ENCODE results near the gene PSMG4. TPM values are rescaled to one million over a fixed set of nuclear protein-coding genes. Genes with fewer than 3 reads are reported as not detected.

PSMG4 gene
- total and polyA plus RNA-seq, 2 of the 8 experiments (the other 6 are each of a cell fraction or from before 2014, with no cell fraction given) = 40.6 to 113 TPM

DNA sequence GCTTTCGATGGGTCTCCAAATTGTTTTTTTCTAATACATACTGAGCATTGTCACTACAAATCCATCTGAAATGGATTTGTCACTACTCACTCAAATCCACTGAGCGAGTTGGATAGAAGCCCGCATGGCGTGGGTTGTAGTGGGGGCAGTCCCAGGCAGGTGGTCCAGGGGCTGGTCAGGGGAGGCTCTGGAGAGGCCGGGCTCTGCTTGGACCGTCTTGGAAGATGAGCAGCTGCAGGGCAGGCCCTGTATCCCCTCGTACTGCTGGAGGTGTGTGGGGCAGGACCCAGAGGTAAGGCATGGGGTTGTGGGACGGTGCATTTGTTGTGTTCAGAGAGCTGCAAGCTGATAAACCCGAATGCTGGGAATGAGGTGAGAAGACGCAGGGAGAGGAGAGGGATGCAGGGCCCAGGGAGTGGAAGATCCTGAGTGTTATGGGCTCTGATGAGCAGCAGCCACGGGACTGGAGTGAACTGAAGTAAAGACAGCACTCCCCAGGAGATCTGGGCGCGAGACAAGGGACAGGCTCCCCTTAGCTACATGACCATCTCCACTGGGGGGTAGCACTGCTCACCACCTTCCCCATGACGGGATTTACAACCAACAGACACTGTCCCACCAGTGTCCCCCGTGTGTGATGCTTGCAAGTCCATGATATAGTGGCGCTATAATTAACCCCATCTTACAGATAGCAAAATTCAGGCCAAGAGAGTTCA is 45.9 kb downstream of the PSMG4 start (continued):
- TF ChIP-seq TEAD4 (IDR thresholded peaks at IDR 0.05; ENCODE audit: low read depth, low read length) (no peak), TBP (IDR thresholded peaks at IDR 0.05; ENCODE audit: low read depth, low read length) (no peak), CTBP2 (IDR thresholded peaks at IDR 0.05; ENCODE audit: borderline replicate concordance, insufficient read depth, insufficient read length, low read length) (no peak), TAF1 (IDR thresholded peaks at IDR 0.05; ENCODE audit: low read depth, low read length) (no peak)

Data from H1 (cell line).